HCT116 (cell line): ENCODE results near the gene TMEM181.
A peak's percentile ranks its signal among the peaks of the same experiment; 100 is the strongest.

ENCODE experiments used
- POLR2A ChIP-seq: IDR thresholded peaks from 2 replicates; pipeline ENCODE4 v1.7.0; 2011; ENCODE audit warnings: borderline replicate concordance; ENCODE audit not compliant: insufficient read depth, insufficient read length; ENCODE audit errors: extremely low read depth
- RAD21 ChIP-seq: IDR thresholded peaks from 2 replicates; pipeline ENCODE4 v1.6.1; 2012; ENCODE audit warnings: low read depth, mild to moderate bottlenecking
- ZFX ChIP-seq: fragments of 450-650 bp; IDR thresholded peaks from 2 replicates; pipeline ENCODE4 v1.6.1; 2017
- ZNF274 ChIP-seq: fragments of 200-500 bp; sonication (Bioruptor generic); IDR thresholded peaks from 2 replicates; pipeline ENCODE4 v1.6.1; 2014; ENCODE audit warnings: mild to moderate bottlenecking, low read depth, low read length, inconsistent platforms
- TF ChIP-seq, protein P1 (sequence below), 3 experiments: fragments of 200-600 bp in 1 of 3; sonication (generic) in 1 of 3; IDR thresholded peaks in 2 of 3; conservative IDR thresholded peaks in 1 of 3; 2 replicates each; pipeline ENCODE4 v1.5.1; 2012 to 2017; ENCODE audit warnings: low read depth in 2 of 3, low read length in 2 of 3, antibody characterized with exemption in 1 of 3, borderline replicate concordance in 1 of 3, control low read depth in 1 of 3, mild to moderate bottlenecking in 1 of 3, mixed read lengths in 1 of 3, mixed run types in 1 of 3, moderate library complexity in 1 of 3; ENCODE audit not compliant: insufficient read depth in 1 of 3

DNA sequence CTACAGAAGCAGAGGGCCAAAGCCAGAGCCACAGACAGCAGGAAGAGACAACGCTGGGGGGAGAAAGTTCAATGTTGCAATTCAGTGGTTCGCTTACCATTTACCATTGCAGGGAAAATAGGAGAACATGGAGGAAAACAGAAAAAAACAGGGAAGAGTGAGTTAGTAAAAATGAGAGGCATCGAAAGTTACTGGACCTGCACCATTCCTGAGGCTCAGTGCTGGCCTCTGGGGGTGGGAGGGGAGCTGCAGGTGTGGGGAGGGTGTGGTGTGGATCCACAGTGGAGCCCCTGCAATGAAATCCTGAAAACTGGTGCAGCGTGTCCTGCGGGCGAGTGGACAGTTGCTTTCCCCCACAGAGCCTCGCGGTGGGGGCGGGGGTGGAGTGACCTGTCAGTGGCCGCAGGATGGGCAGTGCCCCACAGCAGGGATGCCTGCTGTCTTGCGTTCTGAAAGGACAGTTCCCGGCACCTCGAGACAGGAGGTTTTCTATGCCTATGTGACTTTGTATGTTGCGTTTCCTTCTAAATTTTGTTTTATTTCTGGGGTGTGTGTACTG is 5.7 kb downstream of the TMEM181 start:
- TF ChIP-seq, protein P1, sequence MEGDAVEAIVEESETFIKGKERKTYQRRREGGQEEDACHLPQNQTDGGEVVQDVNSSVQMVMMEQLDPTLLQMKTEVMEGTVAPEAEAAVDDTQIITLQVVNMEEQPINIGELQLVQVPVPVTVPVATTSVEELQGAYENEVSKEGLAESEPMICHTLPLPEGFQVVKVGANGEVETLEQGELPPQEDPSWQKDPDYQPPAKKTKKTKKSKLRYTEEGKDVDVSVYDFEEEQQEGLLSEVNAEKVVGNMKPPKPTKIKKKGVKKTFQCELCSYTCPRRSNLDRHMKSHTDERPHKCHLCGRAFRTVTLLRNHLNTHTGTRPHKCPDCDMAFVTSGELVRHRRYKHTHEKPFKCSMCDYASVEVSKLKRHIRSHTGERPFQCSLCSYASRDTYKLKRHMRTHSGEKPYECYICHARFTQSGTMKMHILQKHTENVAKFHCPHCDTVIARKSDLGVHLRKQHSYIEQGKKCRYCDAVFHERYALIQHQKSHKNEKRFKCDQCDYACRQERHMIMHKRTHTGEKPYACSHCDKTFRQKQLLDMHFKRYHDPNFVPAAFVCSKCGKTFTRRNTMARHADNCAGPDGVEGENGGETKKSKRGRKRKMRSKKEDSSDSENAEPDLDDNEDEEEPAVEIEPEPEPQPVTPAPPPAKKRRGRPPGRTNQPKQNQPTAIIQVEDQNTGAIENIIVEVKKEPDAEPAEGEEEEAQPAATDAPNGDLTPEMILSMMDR (IDR thresholded peaks at IDR 0.05 in 2 of 3, conservative IDR thresholded peaks at IDR 0.05 in 1 of 3; ENCODE audit: borderline replicate concordance in 1 of 3, insufficient read depth in 1 of 3, low read depth in 2 of 3, low read length in 2 of 3) = peak in 2 of 3 experiments; percentile 29 to 33; a peak in 3 of 6 replicates
- TF ChIP-seq ZNF274 (no peak), ZFX (no peak), POLR2A (no peak), RAD21 (no peak)
